GM12878 (cell line): ENCODE results near the gene IL16. TPM values are rescaled to one million over a fixed set of nuclear protein-coding genes. Genes with fewer than 3 reads are reported as not detected.
A peak's percentile ranks its signal among the peaks of the same experiment; 100 is the strongest.

Experiments
- ATAC-seq: fragments of 200-7000 bp; cut with Tn5 transposase; 3 replicates; pipeline ENCODE4 v1.9.1; 2020; ENCODE audit warnings: mild to moderate bottlenecking, moderate library complexity
- BruUV-seq: library from RNA; stranded (reverse); fragments of 400-500 nt; replicated peaks from 2 replicates; lab custom pipeline; 2021; lab: Mats Ljungman, UMichigan
- CTCF ChIA-PET: fragments of 300-600 bp; sonication (Branson Sonifier 250); formaldehyde crosslinking; extraction: SDS; loops from one replicate; lab custom pipeline; 2021; ENCODE audit warnings: inconsistent platforms; lab: Yijun Ruan, JAX
- POLR2A ChIA-PET: fragments of 350-600 bp; formaldehyde crosslinking; extraction: SDS; loops from one replicate; lab custom pipeline; 2021; ENCODE audit warnings: inconsistent platforms; lab: Charles Lee
- RAD21 ChIA-PET: fragments of 300-600 bp; sonication (Branson Sonifier 250); formaldehyde crosslinking; loops from one replicate; lab custom pipeline; 2023; ENCODE audit warnings: antibody characterized with exemption; ENCODE audit not compliant: unreplicated experiment; lab: Charles Lee
- SMC1A ChIA-PET: fragments of 300-600 bp; sonication (Branson Sonifier 250); formaldehyde crosslinking; loops from one replicate; lab custom pipeline; 2023; ENCODE audit not compliant: unreplicated experiment, uncharacterized antibody; lab: Charles Lee
- DNase-seq: peaks from one replicate; pipeline ENCODE4 v3.0.0-alpha.2; 2011; ENCODE audit warnings: low read depth, low spot score
- FAIRE-seq: peaks from 3 replicates; lab custom pipeline; 2011; peaks lifted over from hg19 to GRCh38; lab: Jason Lieb, UNC
- H2AFZ ChIP-seq: 2 replicates; pipeline ENCODE4 v1.6.0; 2011; ENCODE audit warnings: low read depth, low read length, control low read depth; ENCODE audit not compliant: control insufficient read depth
- H3K27ac ChIP-seq: 2 replicates; pipeline ENCODE4 v1.5.1; 2011; ENCODE audit warnings: control low read depth; ENCODE audit not compliant: control insufficient read depth, insufficient read depth
- H3K27me3 ChIP-seq, 2 experiments: replicated peaks in 1 of 2; 2 replicates each; pipeline versions ENCODE4 v1.6.0 to v1.6.1; 2011; ENCODE audit warnings: low read length in 1 of 2; ENCODE audit not compliant: control insufficient read depth in 2 of 2, insufficient read depth in 2 of 2
- H3K36me3 ChIP-seq, 2 experiments: 2 replicates each; pipeline ENCODE4 v1.5.1; 2011; ENCODE audit warnings: low read length in 1 of 2; ENCODE audit not compliant: control insufficient read depth in 2 of 2, insufficient read depth in 2 of 2
- H3K4me1 ChIP-seq: 2 replicates; pipeline ENCODE4 v1.6.1; 2011; ENCODE audit warnings: mild to moderate bottlenecking, low read length, moderate library complexity, mixed read lengths; ENCODE audit not compliant: control insufficient read depth, insufficient read depth
- H3K4me2 ChIP-seq: 2 replicates; pipeline ENCODE4 v1.6.0; 2011; ENCODE audit warnings: control low read depth; ENCODE audit not compliant: control insufficient read depth, insufficient read depth
- H3K4me3 ChIP-seq: fragments of 200-600 bp; sonication (generic); 2 replicates; pipeline ENCODE4 v1.5.1; 2016
- H3K79me2 ChIP-seq: 2 replicates; pipeline ENCODE4 v1.6.0; 2011; ENCODE audit warnings: low read length; ENCODE audit not compliant: control insufficient read depth, insufficient read depth
- H3K9ac ChIP-seq: 2 replicates; pipeline ENCODE4 v1.8.0; 2011; ENCODE audit warnings: low read length, control low read depth, mixed read lengths; ENCODE audit not compliant: control insufficient read depth, insufficient read depth
- H3K9me3 ChIP-seq: replicated peaks from 3 replicates; pipeline ENCODE4 v1.5.1; 2011; ENCODE audit warnings: mild to moderate bottlenecking, low read length; ENCODE audit not compliant: control insufficient read depth, insufficient read depth
- H4K20me1 ChIP-seq: 2 replicates; pipeline ENCODE4 v1.6.0; 2011; ENCODE audit not compliant: control insufficient read depth, insufficient read depth
- MEF2B ChIP-seq: fragments of 450-650 bp; IDR thresholded peaks from 2 replicates; pipeline ENCODE4 v1.6.1; 2018; ENCODE audit warnings: mild to moderate bottlenecking, moderate library complexity; ENCODE audit not compliant: partially characterized antibody, poor library complexity, severe bottlenecking
- PML ChIP-seq: IDR thresholded peaks from 2 replicates; pipeline ENCODE4 v1.6.1; 2012; ENCODE audit warnings: low read length, inconsistent platforms
- SIN3A ChIP-seq: IDR thresholded peaks from 2 replicates; pipeline ENCODE4 v1.6.1; 2012; ENCODE audit warnings: low read depth, low read length, improper control_type of control experiment
- USF2 ChIP-seq: IDR thresholded peaks from 2 replicates; pipeline ENCODE4 v1.6.1; 2011; ENCODE audit warnings: low read depth, low read length, improper control_type of control experiment, borderline replicate concordance
- YBX1 ChIP-seq: fragments of 450-650 bp; IDR thresholded peaks from 2 replicates; pipeline ENCODE4 v1.6.1; 2016; ENCODE audit warnings: antibody characterized with exemption
- WGBS: methylation state at CpG from one replicate; pipeline ENCODE4 v1.1.6; 2016; ENCODE audit warnings: low lambda C conversion rate; ENCODE audit not compliant: insufficient replicate concordance, insufficient coverage; ENCODE audit errors: missing lambda C conversion rate; 5-methylcytosine and 5-hydroxymethylcytosine counted together
- in situ Hi-C: fragments of 300-500 bp; cut with MboI; formaldehyde crosslinking; loops from 9 replicates; pipeline ENCODE4 v1.14.3; 2018; ENCODE audit warnings: mixed read lengths
- intact Hi-C: fragments of 100-400 bp; cut with micrococcal nuclease; formaldehyde crosslinking; loops from one replicate; pipeline ENCODE4 v1.14.2; 2022; ENCODE audit not compliant: unreplicated experiment
- polyA plus RNA-seq, 11 experiments: library from polyadenylated mRNA; depleted of rRNA in 4 of 11; unstranded in 6 of 11; stranded (reverse) in 5 of 11; fragments of >200 nt; fragmentation: Nextera tagmentation in 4 of 11; fragmentation: Illumina TruSeq in 1 of 11; extraction: Ambion mirVana in 4 of 11; extraction: Trizol in 1 of 11; gene quantifications; 1 replicate in 1 of 11; 2 replicates in 10 of 11; pipeline versions ENCODE4 v1.2.1 to v1.2.3, GENCODE V29; 2011 to 2016; ENCODE audit warnings: inconsistent platforms in 2 of 11, missing spikeins in 2 of 11, low read depth in 1 of 11
- total RNA-seq, 4 experiments: library from RNA; depleted of rRNA in 3 of 4; stranded (reverse); fragments of >200 nt in 3 of 4; fragmentation: Illumina TruSeq in 1 of 4; extraction: Trizol in 1 of 4; gene quantifications; 2 replicates each; pipeline versions ENCODE4 v1.2.1 to v1.2.3, GENCODE V29; 2013 to 2021
- TF ChIP-seq, protein P1 (sequence below): fragments of 450-650 bp; formaldehyde crosslinking; IDR thresholded peaks from 2 replicates; pipeline ENCODE4 v1.4.0; 2022; ENCODE audit warnings: mild to moderate bottlenecking, moderate library complexity

Gene IL16
- total and polyA plus RNA-seq, 10 of the 15 experiments (the other 5 are each of a cell fraction or from before 2014, with no cell fraction given) = 21.7 to 206 (median 44.5) TPM

DNA sequence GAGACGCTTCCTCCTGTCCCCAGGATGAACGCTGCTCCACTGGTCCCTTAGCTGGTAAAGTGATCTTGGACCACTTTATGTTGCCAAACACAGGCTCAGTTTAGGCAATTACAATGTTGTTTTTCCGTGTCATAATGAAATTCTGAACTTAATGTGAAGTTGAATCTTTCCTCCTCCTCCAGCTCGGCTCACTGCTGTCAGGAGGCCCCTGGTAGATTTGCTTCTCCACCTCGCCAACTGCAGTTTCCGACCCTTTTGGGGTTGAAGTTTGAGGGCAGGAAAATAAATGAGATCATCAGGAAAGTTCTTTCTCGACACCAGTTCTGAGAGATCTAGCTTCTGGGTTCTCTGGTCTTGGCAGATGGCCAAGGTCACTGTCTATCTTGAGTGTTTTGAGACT lies 34.8 kb upstream of the IL16 start (continued):
- TF ChIP-seq SIN3A = no peak
- TF ChIP-seq, protein P1, sequence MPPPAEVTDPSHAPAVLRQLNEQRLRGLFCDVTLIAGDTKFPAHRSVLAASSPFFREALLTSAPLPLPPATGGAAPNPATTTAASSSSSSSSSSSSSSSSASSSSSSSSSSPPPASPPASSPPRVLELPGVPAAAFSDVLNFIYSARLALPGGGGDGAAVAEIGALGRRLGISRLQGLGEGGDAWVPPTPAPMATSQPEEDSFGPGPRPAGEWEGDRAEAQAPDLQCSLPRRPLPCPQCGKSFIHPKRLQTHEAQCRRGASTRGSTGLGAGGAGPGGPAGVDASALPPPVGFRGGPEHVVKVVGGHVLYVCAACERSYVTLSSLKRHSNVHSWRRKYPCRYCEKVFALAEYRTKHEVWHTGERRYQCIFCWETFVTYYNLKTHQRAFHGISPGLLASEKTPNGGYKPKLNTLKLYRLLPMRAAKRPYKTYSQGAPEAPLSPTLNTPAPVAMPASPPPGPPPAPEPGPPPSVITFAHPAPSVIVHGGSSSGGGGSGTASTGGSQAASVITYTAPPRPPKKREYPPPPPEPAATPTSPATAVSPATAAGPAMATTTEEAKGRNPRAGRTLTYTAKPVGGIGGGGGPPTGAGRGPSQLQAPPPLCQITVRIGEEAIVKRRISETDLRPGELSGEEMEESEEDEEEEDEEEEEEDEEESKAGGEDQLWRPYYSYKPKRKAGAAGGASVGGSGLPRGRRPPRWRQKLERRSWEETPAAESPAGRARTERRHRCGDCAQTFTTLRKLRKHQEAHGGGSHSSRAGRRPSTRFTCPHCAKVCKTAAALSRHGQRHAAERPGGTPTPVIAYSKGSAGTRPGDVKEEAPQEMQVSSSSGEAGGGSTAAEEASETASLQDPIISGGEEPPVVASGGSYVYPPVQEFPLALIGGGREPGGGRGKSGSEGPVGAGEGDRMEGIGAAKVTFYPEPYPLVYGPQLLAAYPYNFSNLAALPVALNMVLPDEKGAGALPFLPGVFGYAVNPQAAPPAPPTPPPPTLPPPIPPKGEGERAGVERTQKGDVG (CRISPR knock-in tag) = no peak
- TF ChIP-seq MEF2B = no peak
- no peak for TF ChIP-seq PML
- TF ChIP-seq, all 136 proteins: peak for 0

GRCh38 chr15:81163961-81164800 lies 32.5 kb upstream of the IL16 start:
- H3K9ac ChIP-seq = no peak overlapping the region
- FAIRE-seq (no peak), ATAC-seq (peak; percentile 44; the same call in 2 of the 3 replicates), DNase-seq (no peak)
- POLR2A ChIA-PET = no interaction called here
- no peaks in the 10 kb centered on the region for H3K36me3 ChIP-seq
- H3K4me2 ChIP-seq = no peak overlapping the region
- RAD21 ChIA-PET = interaction anchor here (0.6 to 1.2 kb wide), 3 partner anchors 83 to 104 kb away, joined by 3 read pairs; no protein-coding TSS in a partner anchor
- SMC1A ChIA-PET = interaction anchor here (1.2 to 1.3 kb wide), 2 partner anchors 102 to 189 kb away, joined by 4 read pairs; no protein-coding TSS in a partner anchor
- H3K27me3 ChIP-seq = no peaks in the 10 kb centered on the region; a peak in 1 of 4 replicates
- intact Hi-C loops (no loop called here), in situ Hi-C loops (no loop called here)
- no peaks in the 10 kb centered on the region for H3K9me3 ChIP-seq
- CTCF ChIA-PET = interaction anchor here (0.6 to 3.6 kb wide), 8 partner anchors 8 to 250 kb away, joined by 3 to 21 read pairs (median 4); no protein-coding TSS in a partner anchor
- TF ChIP-seq USF2 = no peak
- TF ChIP-seq YBX1 = no peak
- H3K27ac ChIP-seq = no peak overlapping the region
- no TSS peak for BruUV-seq
- H3K4me1 ChIP-seq = peaks cover 3% of the 10 kb centered on the region
- H4K20me1 ChIP-seq = no peaks in the 10 kb centered on the region
- H3K4me3 ChIP-seq = no peak overlapping the region
- WGBS = 21% methylated on average over 3 of the region's 3 CpGs
- H2AFZ ChIP-seq = no peak overlapping the region
- no peaks in the 10 kb centered on the region for H3K79me2 ChIP-seq
